Measurements from ENCODE around the gene SLC44A1.
A peak's percentile ranks its signal among the peaks of the same experiment; 100 is the strongest.

Gene SLC44A1

GRCh38 chr9:105223544-105224140 lies 20.8 kb upstream of the SLC44A1 start:
- H3K9ac ChIP-seq (ENCODE audit: low read length): no peak overlapping the region
- H3K4me3 ChIP-seq (ENCODE audit: insufficient read depth in 1 of 2, low read depth in 1 of 2, low read length in 2 of 2): no peak overlapping the region
- peaks cover 50% of the 10 kb centered on the region for H3K9me3 ChIP-seq (ENCODE audit: control insufficient read depth, low read length)
- no peak overlapping the region for H3K4me2 ChIP-seq (ENCODE audit: low read length, poor library complexity, severe bottlenecking)
- no peak overlapping the region for H2AFZ ChIP-seq (ENCODE audit: low read depth, low read length)
- no peaks in the 10 kb centered on the region for H3K79me1 ChIP-seq (replicated peaks; ENCODE audit: low read length, poor library complexity, severe bottlenecking)
- no peaks in the 10 kb centered on the region for H3K4me1 ChIP-seq (ENCODE audit: control insufficient read depth, insufficient read depth, low read depth, low read length)
- H2BK120ac ChIP-seq (ENCODE audit: low read depth, low read length): no peak overlapping the region
- WGBS: no CpG with 5 or more reads among the region's 2 CpGs
- DNase-seq: no peak
- no peaks in the 10 kb centered on the region for H3K27me3 ChIP-seq (ENCODE audit: control insufficient read depth in 1 of 2, insufficient read depth in 1 of 2, low read length in 2 of 2)
- no peak overlapping the region for H2BK15ac ChIP-seq (ENCODE audit: low read depth, poor library complexity, severe bottlenecking)
- H3K27ac ChIP-seq (ENCODE audit: low read length, poor library complexity, severe bottlenecking): no peak overlapping the region
- H2BK12ac ChIP-seq (ENCODE audit: low read length in 2 of 2): no peak overlapping the region
- no peak overlapping the region for H2BK5ac ChIP-seq (ENCODE audit: low read depth, low read length, poor library complexity, severe bottlenecking)
- H2AK5ac ChIP-seq (ENCODE audit: low read length, severe bottlenecking): no peak overlapping the region
- H3K23ac ChIP-seq (ENCODE audit: low read length in 2 of 2): no peak overlapping the region
- H3K4ac ChIP-seq (ENCODE audit: low read depth in 1 of 2, low read length in 2 of 2): no peak overlapping the region
- no peak overlapping the region for H4K8ac ChIP-seq (ENCODE audit: low read length)
- H3K18ac ChIP-seq (ENCODE audit: low read depth in 1 of 2, low read length in 2 of 2): no peak overlapping the region
- H4K91ac ChIP-seq (ENCODE audit: low read length): no peak overlapping the region
- no peak overlapping the region for H3K14ac ChIP-seq (ENCODE audit: low read length in 2 of 2)
- no peaks in the 10 kb centered on the region for H3K36me3 ChIP-seq (ENCODE audit: control insufficient read depth in 1 of 2, insufficient read depth in 2 of 2, low read depth in 1 of 2, low read length in 2 of 2)

- Histone ChIP-seq H2AFZ (ENCODE audit: low read depth, low read length) (no peak overlapping the region), H3K18ac (ENCODE audit: low read depth in 1 of 2, low read length in 2 of 2) (no peak overlapping the region), H3K23ac (ENCODE audit: low read length in 2 of 2) (no peak overlapping the region), H3K36me3 (ENCODE audit: control insufficient read depth in 1 of 2, insufficient read depth in 2 of 2, low read depth in 1 of 2, low read length in 2 of 2) (no peaks in the 10 kb centered on the region), H3K27ac (ENCODE audit: low read length, poor library complexity, severe bottlenecking) (no peak overlapping the region), H3K27me3 (ENCODE audit: control insufficient read depth in 1 of 2, insufficient read depth in 1 of 2, low read length in 2 of 2) (no peaks in the 10 kb centered on the region), H2BK15ac (ENCODE audit: low read depth, poor library complexity, severe bottlenecking) (no peak overlapping the region), H3K9ac (ENCODE audit: low read length) (no peak overlapping the region), H3K4me1 (ENCODE audit: control insufficient read depth, insufficient read depth, low read depth, low read length) (no peaks in the 10 kb centered on the region), H2BK12ac (ENCODE audit: low read length in 2 of 2) (no peak overlapping the region), H3K4me3 (ENCODE audit: insufficient read depth in 1 of 2, low read depth in 1 of 2, low read length in 2 of 2) (no peak overlapping the region), H2AK5ac (ENCODE audit: low read length, severe bottlenecking) (no peak overlapping the region), H3K9me3 (ENCODE audit: control insufficient read depth, low read length) (peaks cover 47% of the 10 kb centered on the region), H3K14ac (ENCODE audit: low read length in 2 of 2) (no peak overlapping the region), H3K4ac (ENCODE audit: low read depth in 1 of 2, low read length in 2 of 2) (no peak overlapping the region), H3K79me1 (replicated peaks; ENCODE audit: low read length, poor library complexity, severe bottlenecking) (no peaks in the 10 kb centered on the region), H4K91ac (ENCODE audit: low read length) (no peak overlapping the region), H2BK5ac (ENCODE audit: low read depth, low read length, poor library complexity, severe bottlenecking) (no peak overlapping the region), H4K8ac (ENCODE audit: low read length) (no peak overlapping the region), H3K4me2 (ENCODE audit: low read length, poor library complexity, severe bottlenecking) (no peak overlapping the region), H2BK120ac (ENCODE audit: low read depth, low read length) (no peak overlapping the region)
- no peak for DNase-seq
Observed at GRCh38 chr9:105226055-105226454, 18.4 kb upstream of the SLC44A1 start.

GRCh38 chr9:105232207-105232606 lies 12.2 kb upstream of the SLC44A1 start:
- H3K4me1 ChIP-seq (ENCODE audit: control insufficient read depth, insufficient read depth, low read depth, low read length): no peaks in the 10 kb centered on the region
- no peak overlapping the region for H2AFZ ChIP-seq (ENCODE audit: low read depth, low read length)
- H3K27me3 ChIP-seq (ENCODE audit: control insufficient read depth in 1 of 2, insufficient read depth in 1 of 2, low read length in 2 of 2): no peaks in the 10 kb centered on the region
- H3K9me3 ChIP-seq (ENCODE audit: control insufficient read depth, low read length): no peaks in the 10 kb centered on the region
- no peak overlapping the region for H2BK120ac ChIP-seq (ENCODE audit: low read depth, low read length)
- peak; percentile 17 for DNase-seq
- no peak overlapping the region for H4K8ac ChIP-seq (ENCODE audit: low read length)
- no peaks in the 10 kb centered on the region for H3K79me1 ChIP-seq (replicated peaks; ENCODE audit: low read length, poor library complexity, severe bottlenecking)
- H3K18ac ChIP-seq (ENCODE audit: low read depth in 1 of 2, low read length in 2 of 2): no peak overlapping the region
- H4K91ac ChIP-seq (ENCODE audit: low read length): no peak overlapping the region
- H3K9ac ChIP-seq (ENCODE audit: low read length): no peak overlapping the region
- H3K4me2 ChIP-seq (ENCODE audit: low read length, poor library complexity, severe bottlenecking): no peak overlapping the region
- H3K4ac ChIP-seq (ENCODE audit: low read depth in 1 of 2, low read length in 2 of 2): no peak overlapping the region
- no peak overlapping the region for H2AK5ac ChIP-seq (ENCODE audit: low read length, severe bottlenecking)
- H2BK15ac ChIP-seq (ENCODE audit: low read depth, poor library complexity, severe bottlenecking): no peak overlapping the region
- H2BK12ac ChIP-seq (ENCODE audit: low read length in 2 of 2): no peak overlapping the region
- no peak overlapping the region for H3K23ac ChIP-seq (ENCODE audit: low read length in 2 of 2)
- no peak overlapping the region for H3K4me3 ChIP-seq (ENCODE audit: insufficient read depth in 1 of 2, low read depth in 1 of 2, low read length in 2 of 2)
- no peak overlapping the region for H2BK5ac ChIP-seq (ENCODE audit: low read depth, low read length, poor library complexity, severe bottlenecking)
- H3K27ac ChIP-seq (ENCODE audit: low read length, poor library complexity, severe bottlenecking): no peak overlapping the region
- no peak overlapping the region for H3K14ac ChIP-seq (ENCODE audit: low read length in 2 of 2)
- H3K36me3 ChIP-seq (ENCODE audit: control insufficient read depth in 1 of 2, insufficient read depth in 2 of 2, low read depth in 1 of 2, low read length in 2 of 2): no peaks in the 10 kb centered on the region

- no peak overlapping the region for H2BK12ac ChIP-seq (ENCODE audit: low read length in 2 of 2)
- H2BK5ac ChIP-seq (ENCODE audit: low read depth, low read length, poor library complexity, severe bottlenecking): no peak overlapping the region
- no peak overlapping the region for H2AFZ ChIP-seq (ENCODE audit: low read depth, low read length)
- no peak overlapping the region for H2AK5ac ChIP-seq (ENCODE audit: low read length, severe bottlenecking)
- no peak overlapping the region for H3K4ac ChIP-seq (ENCODE audit: low read depth in 1 of 2, low read length in 2 of 2)
- no peak overlapping the region for H3K4me2 ChIP-seq (ENCODE audit: low read length, poor library complexity, severe bottlenecking)
- no peak overlapping the region for H3K9ac ChIP-seq (ENCODE audit: low read length)
- DNase-seq: no peak
- no peaks in the 10 kb centered on the region for H3K27me3 ChIP-seq (ENCODE audit: control insufficient read depth in 1 of 2, insufficient read depth in 1 of 2, low read length in 2 of 2)
- no peak overlapping the region for H3K18ac ChIP-seq (ENCODE audit: low read depth in 1 of 2, low read length in 2 of 2)
- H4K8ac ChIP-seq (ENCODE audit: low read length): no peak overlapping the region
- H3K79me1 ChIP-seq (replicated peaks; ENCODE audit: low read length, poor library complexity, severe bottlenecking): no peaks in the 10 kb centered on the region
- H3K4me1 ChIP-seq (ENCODE audit: control insufficient read depth, insufficient read depth, low read depth, low read length): no peaks in the 10 kb centered on the region
- no peaks in the 10 kb centered on the region for H3K9me3 ChIP-seq (ENCODE audit: control insufficient read depth, low read length)
- H3K27ac ChIP-seq (ENCODE audit: low read length, poor library complexity, severe bottlenecking): no peak overlapping the region
- H2BK15ac ChIP-seq (ENCODE audit: low read depth, poor library complexity, severe bottlenecking): no peak overlapping the region
- no peaks in the 10 kb centered on the region for H3K36me3 ChIP-seq (ENCODE audit: control insufficient read depth in 1 of 2, insufficient read depth in 2 of 2, low read depth in 1 of 2, low read length in 2 of 2)
- no peak overlapping the region for H3K14ac ChIP-seq (ENCODE audit: low read length in 2 of 2)
- H4K91ac ChIP-seq (ENCODE audit: low read length): no peak overlapping the region
- H2BK120ac ChIP-seq (ENCODE audit: low read depth, low read length): no peak overlapping the region
- H3K23ac ChIP-seq (ENCODE audit: low read length in 2 of 2): no peak overlapping the region
- no peak overlapping the region for H3K4me3 ChIP-seq (ENCODE audit: insufficient read depth in 1 of 2, low read depth in 1 of 2, low read length in 2 of 2)
Observed at GRCh38 chr9:105233873-105234272, 10.6 kb upstream of the SLC44A1 start.

Data from mesenchymal stem cell (in vitro differentiated cells and primary cell).